ENCODE results near the gene HIVEP3.
A peak's percentile ranks its signal among the peaks of the same experiment; 100 is the strongest.

The HIVEP3 gene

DNA sequence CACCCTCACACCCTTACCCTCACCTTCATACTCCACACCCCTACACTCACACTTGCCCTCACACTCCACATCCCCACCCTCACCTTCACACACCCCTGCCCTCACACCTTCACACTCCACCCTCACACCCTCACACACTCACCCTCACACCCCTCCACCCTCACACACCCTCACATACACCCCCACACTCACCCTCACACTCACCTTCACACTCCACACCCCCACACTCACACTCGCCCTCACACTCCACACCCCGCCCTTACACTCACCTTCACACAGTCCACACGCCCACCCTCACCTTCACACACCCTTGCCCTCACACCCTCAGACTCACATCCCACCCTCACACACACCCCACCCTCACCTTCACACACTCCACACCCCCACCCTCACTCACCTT, 390.6 kb downstream of the HIVEP3 start:
- in situ Hi-C loops (cut with HindIII; ENCODE audit: low pct_ligation_motif_present, low pct_unique_long_range_greater_than_20kb, low sequenced_read_pairs): no loop called here
- DNase-seq: no peak

DNA sequence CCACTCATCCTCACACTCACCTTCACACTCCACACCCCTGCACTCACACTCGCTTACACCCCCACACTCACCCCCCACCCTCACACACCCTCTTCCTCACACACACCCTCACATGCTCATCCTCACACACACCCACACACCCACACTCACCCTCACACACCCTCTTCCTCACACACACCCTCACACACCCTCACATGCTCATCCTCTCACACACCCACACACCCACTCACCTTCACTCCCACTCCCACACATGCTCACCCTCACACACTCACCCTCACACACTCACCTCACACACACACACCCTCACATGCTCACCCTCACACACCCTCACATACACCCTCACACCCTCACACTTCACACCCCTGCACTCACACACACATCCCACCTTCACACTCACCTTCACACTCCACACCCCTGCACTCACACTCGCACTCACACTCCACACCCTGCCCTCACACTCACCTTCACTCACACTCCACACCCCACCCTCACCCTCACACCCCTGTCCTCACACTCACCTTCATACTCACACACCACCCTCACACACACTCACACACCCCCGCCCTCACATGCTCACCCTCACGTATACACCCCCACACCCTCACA, 391.7 kb downstream of the HIVEP3 start:
- in situ Hi-C loops (cut with HindIII; ENCODE audit: low pct_ligation_motif_present, low pct_unique_long_range_greater_than_20kb, low sequenced_read_pairs): no loop called here
- DNase-seq: no peak

DNA sequence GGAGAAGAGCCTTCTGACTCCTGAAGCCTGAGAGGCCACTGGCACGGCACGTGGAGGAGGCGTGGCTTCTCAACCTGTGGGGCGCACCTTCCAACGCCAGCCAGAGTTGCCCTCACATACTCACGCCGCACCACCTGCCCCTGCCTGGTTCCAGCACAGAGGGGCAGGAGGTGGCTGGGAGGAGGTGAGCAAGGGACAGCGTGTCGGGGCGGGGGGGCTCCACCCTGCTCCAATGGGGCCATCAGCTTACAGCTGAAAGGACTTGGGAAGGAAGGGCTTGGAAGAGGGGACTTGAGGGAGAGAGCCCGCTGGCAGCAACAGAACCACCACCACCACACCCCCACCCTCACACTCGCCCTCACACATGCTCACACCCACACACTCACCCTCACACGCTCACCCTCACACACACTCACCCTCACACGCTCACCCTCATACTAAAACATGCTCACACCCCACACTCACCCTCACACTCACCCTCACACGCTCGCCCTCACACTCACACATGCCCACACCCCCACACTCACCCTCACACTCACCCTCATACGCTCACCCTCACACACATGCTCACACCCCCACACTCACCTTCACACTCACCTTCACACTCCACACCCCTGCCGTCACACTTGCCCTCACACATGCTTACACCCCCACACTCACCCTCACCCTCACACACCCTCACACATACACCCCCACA, 392.7 kb downstream of the HIVEP3 start:
- no peak for DNase-seq
- in situ Hi-C loops (cut with HindIII; ENCODE audit: low pct_ligation_motif_present, low pct_unique_long_range_greater_than_20kb, low sequenced_read_pairs): no loop called here

DNA sequence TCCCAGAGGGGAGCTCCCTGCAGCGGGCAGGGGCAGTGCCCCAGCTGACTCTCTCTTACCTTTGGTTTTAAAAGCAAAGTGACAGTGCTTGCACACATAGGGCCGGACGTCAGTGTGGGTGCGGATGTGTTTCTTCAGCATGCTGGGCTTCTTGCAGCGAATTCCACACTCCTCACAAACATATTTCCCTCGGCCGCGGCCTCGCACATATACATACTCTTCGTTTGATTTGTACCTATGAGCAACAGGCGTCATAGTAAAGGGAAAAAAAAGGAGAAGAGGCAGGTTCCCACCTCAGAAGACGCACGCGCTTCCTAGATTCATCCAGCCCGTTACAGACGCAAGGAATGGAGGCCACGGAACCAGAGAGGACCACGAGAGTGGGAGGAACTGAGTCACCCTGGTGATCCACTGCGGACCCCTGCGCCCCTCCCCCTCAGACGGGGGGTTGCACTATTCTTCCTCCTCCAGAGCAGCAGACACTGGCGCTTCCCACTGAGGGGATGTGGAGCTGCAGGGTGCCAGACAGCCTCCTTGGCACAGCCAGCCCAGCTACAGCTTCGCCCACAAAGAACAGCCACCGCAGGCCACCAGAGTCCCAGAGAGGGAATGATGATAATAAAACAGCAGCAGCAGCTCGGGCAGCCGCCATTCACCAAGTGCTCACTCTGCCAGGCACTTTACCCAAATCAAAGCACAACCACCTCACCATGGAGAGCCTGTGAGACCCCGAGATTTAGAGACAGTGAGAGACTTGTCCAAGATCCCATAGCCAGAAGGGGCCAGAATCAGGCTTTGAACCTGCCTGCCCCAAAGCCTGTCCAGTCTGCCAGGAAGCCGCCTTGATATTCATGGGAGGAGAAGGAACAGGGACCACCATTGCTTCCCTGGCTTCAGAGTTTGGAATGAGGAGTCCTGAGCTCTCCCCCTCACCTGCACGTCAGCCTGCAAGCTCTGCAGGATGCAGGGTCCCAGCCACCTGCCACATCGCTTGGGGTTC, 393.7 kb downstream of the HIVEP3 start:
- in situ Hi-C loops (cut with HindIII; ENCODE audit: low pct_ligation_motif_present, low pct_unique_long_range_greater_than_20kb, low sequenced_read_pairs): no loop called here
- DNase-seq: no peak

DNA sequence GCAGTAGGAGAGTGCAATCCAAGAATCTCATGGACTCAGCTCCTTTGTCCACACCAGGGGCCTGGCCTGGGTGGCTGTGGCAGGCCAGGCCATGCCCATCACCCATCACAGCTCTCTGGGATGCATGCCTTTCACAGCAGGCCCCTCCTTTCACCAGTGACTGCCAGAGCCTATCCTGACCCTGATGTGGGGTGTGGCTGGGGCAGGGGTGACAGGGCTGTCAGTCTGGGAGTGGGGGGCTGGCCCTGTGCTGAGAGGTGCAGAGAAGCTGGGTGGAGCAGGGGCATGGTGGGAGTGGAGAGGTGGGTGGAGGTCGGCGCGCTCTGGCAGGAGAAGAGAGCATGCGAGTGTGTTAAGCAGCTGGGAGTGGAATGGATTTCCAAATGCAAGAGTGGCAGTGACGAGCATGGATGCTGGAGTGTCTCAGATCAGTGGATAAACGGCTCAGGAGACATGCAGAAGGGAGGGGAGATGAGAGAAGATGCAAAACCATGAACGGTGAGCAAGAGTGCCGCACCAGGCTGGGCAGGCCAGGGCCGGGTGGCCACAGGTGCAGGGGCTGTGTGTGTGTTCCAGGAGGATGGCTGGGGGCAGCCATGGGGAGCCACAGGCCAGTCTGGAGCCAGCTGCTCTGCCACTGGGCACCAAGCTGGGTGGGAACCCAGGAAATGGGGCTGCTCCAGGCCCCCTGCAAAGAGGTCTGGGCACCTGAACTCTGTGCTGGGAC, 394.6 kb downstream of the HIVEP3 start:
- in situ Hi-C loops (cut with HindIII; ENCODE audit: low pct_ligation_motif_present, low pct_unique_long_range_greater_than_20kb, low sequenced_read_pairs): no loop called here
- DNase-seq: no peak

DNA sequence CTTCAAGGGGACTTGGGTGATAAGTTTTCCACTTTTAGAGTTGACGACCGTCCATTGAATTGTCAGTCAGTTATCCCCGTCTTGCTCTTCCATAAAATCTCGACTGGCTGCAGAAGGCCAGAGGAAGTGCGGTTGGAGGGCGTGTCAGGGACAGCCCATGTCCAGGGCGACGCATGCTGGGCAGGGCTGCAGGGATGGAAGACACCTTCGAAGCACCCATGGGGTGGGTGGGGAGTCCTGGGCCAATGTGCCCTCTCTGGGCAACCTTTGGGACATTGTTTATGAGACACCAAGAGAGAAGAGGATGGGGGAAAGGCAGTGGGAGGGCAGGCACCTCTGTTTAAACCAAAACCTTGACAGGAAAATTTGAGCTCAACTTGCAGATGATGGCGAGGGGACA, 395.7 kb downstream of the HIVEP3 start:
- in situ Hi-C loops (cut with HindIII; ENCODE audit: low pct_ligation_motif_present, low pct_unique_long_range_greater_than_20kb, low sequenced_read_pairs): no loop called here
- no peak for DNase-seq

DNA sequence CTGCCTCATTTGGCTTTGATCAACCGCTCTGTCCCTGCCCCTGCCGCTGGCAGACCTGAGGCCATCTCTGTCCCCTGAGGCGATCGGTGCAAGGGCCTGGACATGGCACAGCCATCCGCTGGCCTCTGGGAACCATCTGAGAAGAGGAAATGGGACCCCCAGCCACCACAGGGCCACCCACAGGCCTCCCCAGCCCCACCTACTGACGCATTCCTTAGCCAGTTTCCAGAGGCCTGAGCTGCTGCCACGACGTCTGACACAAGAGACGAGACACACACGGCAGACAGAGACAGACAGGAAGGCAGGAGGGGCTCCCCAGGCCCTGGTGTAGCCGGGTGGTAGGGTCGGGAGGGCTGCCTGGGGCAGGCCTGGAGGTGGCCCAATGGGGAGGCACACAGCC, 397.0 kb downstream of the HIVEP3 start:
- in situ Hi-C loops (cut with HindIII; ENCODE audit: low pct_ligation_motif_present, low pct_unique_long_range_greater_than_20kb, low sequenced_read_pairs): no loop called here
- no peak for DNase-seq

DNA sequence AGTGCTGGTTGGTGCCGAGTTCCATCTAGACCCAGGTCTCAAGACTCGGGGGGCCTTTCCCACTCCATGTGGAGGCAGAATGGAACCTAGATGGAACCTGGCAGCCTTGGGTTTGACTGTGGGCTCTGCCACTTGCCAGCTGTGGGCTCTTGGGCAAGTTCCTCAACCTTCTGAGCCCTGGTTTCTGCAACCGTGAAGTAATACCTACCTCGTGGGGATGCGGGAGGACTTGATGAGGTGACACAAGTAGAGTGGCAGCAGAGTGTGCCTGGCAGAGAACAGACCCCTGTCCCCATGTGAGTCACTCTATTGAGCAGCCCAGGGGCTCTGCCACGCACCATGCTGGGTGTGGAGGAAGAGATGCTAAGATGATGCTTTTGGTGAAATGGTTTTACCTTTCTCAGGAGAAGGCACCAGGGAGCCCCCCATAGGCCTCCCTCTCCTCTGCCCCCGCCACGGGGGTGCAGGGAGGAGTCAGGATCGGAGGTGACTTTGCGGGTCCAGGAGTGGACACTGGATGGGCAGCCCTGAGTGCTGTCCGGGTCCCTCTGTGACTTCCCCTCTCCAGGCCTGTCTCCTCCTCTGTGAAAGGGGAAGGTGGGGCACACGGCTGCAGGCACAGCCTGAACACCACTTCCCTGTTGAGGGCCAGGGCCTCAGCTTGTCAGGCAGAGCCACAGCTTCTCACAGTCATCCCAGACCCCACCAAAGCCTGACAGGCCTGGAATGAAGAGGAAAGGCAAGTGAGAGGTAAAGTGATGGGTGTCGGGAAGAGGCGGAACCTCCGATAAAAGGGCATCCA, 397.6 kb downstream of the HIVEP3 start:
- in situ Hi-C loops (cut with HindIII; ENCODE audit: low pct_ligation_motif_present, low pct_unique_long_range_greater_than_20kb, low sequenced_read_pairs): no loop called here
- no peak for DNase-seq

DNA sequence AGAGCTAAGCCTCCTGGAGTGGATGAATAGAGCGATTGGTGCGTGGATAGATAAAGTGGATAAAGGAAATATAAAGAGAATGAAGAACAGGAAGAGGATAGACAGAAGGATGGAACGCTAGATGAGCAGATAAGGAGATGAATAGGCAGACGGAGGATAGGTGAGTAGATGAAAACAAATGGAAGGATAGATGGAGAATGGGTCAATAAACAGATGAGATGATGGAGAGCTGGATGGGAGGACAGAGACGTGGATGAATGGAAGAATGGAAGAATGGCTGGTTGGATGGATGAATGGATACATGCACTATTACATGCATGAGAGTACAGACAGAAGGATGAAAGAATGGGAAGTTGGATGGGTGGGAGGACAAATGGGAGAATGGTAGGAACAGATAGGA, 399.1 kb downstream of the HIVEP3 start:
- DNase-seq: no peak
- in situ Hi-C loops (cut with HindIII; ENCODE audit: low pct_ligation_motif_present, low pct_unique_long_range_greater_than_20kb, low sequenced_read_pairs): no loop called here

DNA sequence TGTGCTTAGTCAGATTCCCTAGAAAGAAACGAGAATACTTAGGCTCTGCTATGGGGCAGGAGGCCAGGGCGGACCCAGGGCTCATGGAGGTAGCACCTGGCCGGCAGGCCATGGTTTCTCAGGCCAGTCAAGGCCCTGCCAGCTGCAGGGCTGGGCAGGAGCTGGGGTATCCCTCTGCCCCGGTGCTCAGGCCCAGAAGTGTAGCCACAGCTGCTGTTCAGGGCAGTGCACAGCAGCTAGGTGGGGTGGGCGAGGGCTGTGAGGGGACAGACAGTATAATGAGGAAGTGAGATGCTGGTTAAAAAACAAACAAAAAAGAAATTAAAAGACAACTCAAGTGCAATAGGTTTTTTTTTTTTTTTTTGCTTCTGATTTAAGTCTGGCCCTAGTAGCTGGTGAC, 400.3 kb downstream of the HIVEP3 start:
- in situ Hi-C loops (cut with HindIII; ENCODE audit: low pct_ligation_motif_present, low pct_unique_long_range_greater_than_20kb, low sequenced_read_pairs): no loop called here
- DNase-seq: no peak

DNA sequence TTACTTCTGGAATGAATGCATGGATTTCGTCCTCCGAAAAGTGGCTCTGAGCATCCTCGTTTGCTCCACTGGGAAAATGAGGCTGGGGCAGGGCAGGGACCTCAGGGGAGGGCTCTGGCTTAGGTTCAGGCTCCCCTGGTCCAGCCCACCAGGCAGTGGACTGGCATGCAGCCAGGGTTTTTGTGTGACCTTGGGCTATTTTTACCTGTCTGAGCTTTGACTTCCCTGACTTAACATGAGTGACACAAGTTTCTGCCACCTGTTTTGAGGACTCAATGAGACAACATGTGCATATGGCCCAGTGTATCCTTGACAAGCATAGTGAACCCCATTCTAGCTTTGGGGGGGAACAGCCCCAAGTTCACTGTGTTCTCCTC, 401.7 kb downstream of the HIVEP3 start:
- in situ Hi-C loops (cut with HindIII; ENCODE audit: low pct_ligation_motif_present, low pct_unique_long_range_greater_than_20kb, low sequenced_read_pairs): no loop called here
- no peak for DNase-seq

DNA sequence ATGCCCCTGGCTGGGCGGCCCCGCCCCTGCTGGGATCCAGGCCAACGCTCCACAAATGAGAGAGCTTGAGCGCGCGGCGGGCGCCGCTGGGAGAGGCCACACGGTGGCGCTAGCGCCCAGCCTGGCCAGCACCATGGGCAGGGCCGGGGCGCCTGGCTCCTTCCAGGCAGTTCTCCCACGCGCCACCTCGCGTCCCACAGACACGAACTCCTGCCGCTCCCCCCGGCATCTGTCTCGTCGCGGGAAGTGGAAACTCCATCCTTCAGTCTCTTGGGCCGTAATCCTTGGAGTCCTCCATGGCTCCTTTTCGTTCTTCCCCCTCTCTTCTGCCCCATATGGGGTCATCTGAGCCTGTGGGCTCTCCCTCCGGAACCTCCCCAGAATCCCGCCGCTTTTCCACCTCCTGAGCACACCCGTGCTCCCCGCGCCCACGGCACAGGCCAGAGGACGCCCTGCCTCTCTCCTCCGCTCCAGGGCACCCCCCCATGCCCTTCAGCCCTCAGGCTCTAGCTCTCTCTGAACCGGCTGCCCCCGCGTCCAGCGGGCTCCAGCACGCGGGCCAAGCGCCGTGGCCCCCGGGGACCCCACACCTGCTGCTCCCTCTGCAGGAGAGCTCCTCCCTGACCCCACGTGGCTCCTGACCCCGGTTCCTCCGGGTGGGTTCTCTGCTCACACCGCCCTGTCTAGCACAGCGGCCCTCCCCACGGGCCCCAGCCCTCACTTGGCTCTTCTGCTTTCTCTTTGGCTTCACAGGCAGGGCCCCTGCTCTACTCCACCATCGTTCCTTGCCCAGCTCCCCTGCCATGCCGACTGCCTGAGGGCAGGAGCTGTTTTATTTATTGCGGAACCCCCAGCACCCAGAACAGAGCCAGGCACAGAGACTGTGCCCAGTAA, 402.3 kb downstream of the HIVEP3 start:
- DNase-seq: peak; percentile 81
- in situ Hi-C loops (cut with HindIII; ENCODE audit: low pct_ligation_motif_present, low pct_unique_long_range_greater_than_20kb, low sequenced_read_pairs): no loop called here

DNA sequence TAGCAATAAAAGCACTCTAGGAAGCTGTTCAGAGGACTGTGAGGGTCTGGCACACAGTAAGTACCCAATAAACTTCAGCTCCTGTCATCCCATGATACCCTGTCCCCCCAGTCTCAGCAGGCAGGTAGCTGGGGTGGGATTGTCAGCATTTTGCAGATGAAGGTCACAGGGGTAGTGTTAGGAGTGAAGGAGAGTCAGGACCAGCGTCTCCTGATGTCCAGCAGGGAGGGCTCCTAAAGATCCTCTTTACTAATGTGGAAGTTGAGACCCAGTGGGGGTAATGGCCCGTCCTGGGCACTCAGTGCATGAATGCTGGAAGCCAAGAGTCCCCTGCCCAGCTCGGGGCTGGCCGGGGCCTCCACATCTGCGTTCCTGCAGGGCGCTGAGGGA, 402.9 kb downstream of the HIVEP3 start:
- DNase-seq: no peak
- in situ Hi-C loops (cut with HindIII; ENCODE audit: low pct_ligation_motif_present, low pct_unique_long_range_greater_than_20kb, low sequenced_read_pairs): no loop called here

DNA sequence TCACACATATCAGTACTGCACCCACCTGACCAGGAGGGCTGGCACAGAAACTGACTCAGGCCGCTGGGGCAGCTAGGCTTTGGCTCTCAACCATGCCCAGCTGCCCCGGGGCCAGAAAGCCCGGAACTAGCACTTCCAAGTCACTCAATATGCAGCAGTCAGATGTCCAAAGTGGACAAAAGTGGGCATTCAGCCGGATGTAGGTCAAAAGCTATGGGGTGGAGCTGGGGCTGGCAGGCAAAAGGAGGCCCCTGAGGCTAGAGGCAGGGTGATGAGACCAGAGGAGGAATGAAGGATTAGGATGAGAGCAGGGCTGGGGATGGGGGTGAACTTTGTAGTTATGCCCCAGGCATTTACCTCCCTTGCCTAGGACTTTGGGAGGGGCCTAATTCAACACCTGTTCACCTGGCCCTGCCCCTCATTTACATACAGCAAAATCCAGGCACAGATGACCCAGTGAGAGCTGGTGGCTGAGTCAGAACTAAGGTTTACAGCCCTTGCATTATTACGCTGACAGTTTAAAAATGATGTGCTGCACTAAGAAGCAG, 403.5 kb downstream of the HIVEP3 start:
- in situ Hi-C loops (cut with HindIII; ENCODE audit: low pct_ligation_motif_present, low pct_unique_long_range_greater_than_20kb, low sequenced_read_pairs): no loop called here
- no peak for DNase-seq

DNA sequence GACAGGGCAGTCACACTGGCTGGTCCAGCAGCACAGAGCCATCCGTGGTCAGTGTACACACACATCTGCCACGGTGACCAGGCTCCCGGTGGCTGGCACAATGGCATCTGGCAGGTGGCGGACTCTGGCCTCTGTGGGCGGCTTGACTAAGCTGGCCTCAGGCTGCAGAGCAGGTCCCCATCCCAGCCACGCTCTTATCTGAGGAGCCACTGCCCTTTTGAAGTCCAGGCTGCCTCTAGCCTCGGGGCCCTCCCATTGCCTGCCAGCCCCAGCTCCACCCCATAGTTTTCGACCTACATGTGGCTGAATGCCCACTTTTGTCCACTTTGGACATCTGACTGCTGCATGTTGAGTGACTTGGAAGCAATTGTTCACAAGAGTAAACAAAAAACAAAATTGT, 404.3 kb downstream of the HIVEP3 start:
- no peak for DNase-seq

DNA sequence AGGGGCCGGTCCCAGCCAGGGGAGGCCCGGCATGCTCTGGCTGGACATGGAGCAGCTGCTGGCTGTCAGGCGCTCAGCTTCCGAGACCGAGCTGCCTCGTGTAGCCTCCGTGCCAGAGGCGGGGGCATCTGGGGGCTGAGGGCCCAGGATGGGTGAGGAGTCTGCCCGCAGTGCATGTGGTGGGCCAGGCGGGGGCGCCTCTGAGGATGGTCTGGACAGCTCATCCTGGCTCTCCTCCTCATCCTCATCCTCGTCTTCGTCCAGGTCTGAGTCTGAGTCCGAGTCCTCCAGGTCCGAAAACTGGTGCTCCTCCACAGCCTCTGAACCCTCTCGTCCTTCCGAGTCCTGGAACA, 405.4 kb downstream of the HIVEP3 start:
- in situ Hi-C loops (cut with HindIII; ENCODE audit: low pct_ligation_motif_present, low pct_unique_long_range_greater_than_20kb, low sequenced_read_pairs): no loop called here
- DNase-seq: no peak

More for the DNA sequence above, 404.3 kb downstream of the HIVEP3 start:
- in situ Hi-C loops (cut with HindIII; ENCODE audit: low pct_ligation_motif_present, low pct_unique_long_range_greater_than_20kb, low sequenced_read_pairs): no loop called here

DNA sequence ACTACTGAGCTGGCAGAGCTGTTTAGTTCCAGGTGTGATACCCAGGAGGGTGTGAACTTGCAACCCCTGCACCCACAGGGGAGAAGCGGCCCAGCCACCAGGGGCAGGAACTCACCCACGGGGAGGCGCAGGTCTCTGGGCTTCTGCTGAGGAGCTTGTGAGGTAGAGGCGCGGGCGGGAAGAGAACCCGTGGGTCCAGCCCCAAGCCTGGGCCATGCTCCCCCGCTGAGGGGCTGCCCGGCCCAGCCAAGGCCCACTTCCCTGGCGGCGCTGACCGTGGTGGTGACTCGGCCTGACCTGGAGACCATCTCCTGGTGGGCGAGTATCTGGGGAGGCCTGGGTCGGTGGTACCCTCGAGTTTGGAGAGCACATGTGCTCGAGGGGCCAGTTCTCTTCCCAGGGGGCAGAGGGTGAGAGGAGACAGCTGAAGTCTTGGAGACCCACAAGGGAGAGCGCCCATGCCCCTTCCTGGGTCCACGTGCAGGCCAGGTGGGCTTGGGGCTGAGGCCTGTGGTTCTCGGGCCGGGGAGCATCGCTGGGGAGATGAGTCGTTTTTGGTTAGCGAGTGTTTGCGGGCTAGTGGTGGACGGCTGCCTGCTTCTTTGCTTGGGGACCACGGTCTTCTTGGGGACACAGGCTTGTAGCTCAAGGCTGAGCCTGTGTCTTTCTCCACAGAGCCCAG, 405.9 kb downstream of the HIVEP3 start:
- no peak for DNase-seq
- in situ Hi-C loops (cut with HindIII; ENCODE audit: low pct_ligation_motif_present, low pct_unique_long_range_greater_than_20kb, low sequenced_read_pairs): no loop called here
